Tibial artery (tissue), 4 donors: ENCODE data around the gene SMAD3.

Experiments
- DNase-seq, 2 donors: peaks; one replicate each; pipeline ENCODE4 v3.0.0-alpha.2; 2019
- H3K27ac ChIP-seq, 2 donors: fragments of 200-600 bp; sonication (generic) in 1 of 2; 1 replicate in 1 of 2; 2 replicates in 1 of 2; pipeline ENCODE4 v1.5.1; 2018 to 2019; ENCODE audit warnings: mild to moderate bottlenecking in 1 of 2
- H3K27me3 ChIP-seq, 2 donors: fragments of 200-600 bp; sonication (generic) in 1 of 2; one replicate each; pipeline versions ENCODE4 v1.5.1 to v1.6.0; 2016 to 2019
- H3K36me3 ChIP-seq, 3 donors: fragments of 200-600 bp; sonication (generic) in 2 of 3; one replicate each; pipeline ENCODE4 v1.5.1; 2016 to 2019; ENCODE audit warnings: mild to moderate bottlenecking in 2 of 3
- H3K4me1 ChIP-seq, 4 donors: fragments of 200-600 bp; sonication (generic) in 2 of 4; 1 replicate in 3 of 4; 2 replicates in 1 of 4; pipeline ENCODE4 v1.5.1; 2016 to 2019
- H3K4me3 ChIP-seq, 2 donors: fragments of 200-600 bp; sonication (generic) in 1 of 2; 1 replicate in 1 of 2; 2 replicates in 1 of 2; pipeline ENCODE4 v1.5.1; 2018 to 2019; ENCODE audit warnings: mild to moderate bottlenecking in 2 of 2
- H3K9me3 ChIP-seq, 3 donors: fragments of 200-600 bp; sonication (generic) in 1 of 3; one replicate each; pipeline ENCODE4 v1.5.1; 2016 to 2019
- CTCF ChIP-seq, 2 experiments: fragments of 200-600 bp in 1 of 2; fragments of 450-650 bp in 1 of 2; IDR thresholded peaks; one replicate each; pipeline ENCODE4 v1.5.1; 2017 to 2019; ENCODE audit warnings: antibody characterized with exemption in 2 of 2, mild to moderate bottlenecking in 1 of 2, moderate library complexity in 1 of 2
- intact Hi-C: fragments of 100-400 bp; cut with DNase I; formaldehyde crosslinking; loops from one replicate; pipeline ENCODE4 v1.15.0; 2023; ENCODE audit warnings: low total_unique reads

Gene SMAD3

DNA sequence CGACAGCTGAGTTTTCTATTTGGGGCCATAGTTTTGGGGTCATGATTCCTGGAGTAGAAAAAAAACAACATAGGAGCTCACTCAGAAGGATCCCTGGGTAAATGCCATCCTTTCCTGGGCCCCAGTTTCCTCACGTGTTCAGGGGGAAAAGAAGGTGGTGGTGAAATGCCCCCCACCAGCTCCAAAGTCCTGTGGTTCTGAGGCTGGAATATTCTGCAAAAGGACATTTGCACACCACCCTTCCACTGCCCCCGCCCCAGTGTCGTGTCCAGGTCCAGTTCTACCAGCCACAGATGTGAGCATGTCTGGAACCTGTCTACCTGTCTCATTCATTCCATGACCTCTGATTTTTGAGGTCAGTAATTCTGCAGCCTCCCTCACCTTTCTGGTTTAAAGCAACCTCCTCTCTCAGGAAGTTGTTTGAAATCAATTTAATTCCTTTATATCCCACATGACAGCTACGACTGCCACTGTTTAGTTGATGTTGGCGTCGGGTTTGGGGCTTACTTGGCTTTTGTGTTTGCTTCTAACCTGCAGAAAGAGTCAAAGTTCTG is 82.1 kb downstream of the SMAD3 start:
- H3K9me3 ChIP-seq: no peaks in the 10 kb centered on the region
- DNase-seq: peak in 1 of 2 donors; percentile 37
- no peaks in the 10 kb centered on the region for H3K36me3 ChIP-seq
- intact Hi-C loops: no loop called here
- peak overlapping the region; percentile 50 to 52 for H3K27ac ChIP-seq
- no peak for TF ChIP-seq CTCF (IDR thresholded peaks at IDR 0.05)
- H3K4me1 ChIP-seq: peaks cover 0 to 77% (median 44%) of the 10 kb centered on the region in 4 donors
- no peak overlapping the region for H3K4me3 ChIP-seq
- no peaks in the 10 kb centered on the region for H3K27me3 ChIP-seq

DNA sequence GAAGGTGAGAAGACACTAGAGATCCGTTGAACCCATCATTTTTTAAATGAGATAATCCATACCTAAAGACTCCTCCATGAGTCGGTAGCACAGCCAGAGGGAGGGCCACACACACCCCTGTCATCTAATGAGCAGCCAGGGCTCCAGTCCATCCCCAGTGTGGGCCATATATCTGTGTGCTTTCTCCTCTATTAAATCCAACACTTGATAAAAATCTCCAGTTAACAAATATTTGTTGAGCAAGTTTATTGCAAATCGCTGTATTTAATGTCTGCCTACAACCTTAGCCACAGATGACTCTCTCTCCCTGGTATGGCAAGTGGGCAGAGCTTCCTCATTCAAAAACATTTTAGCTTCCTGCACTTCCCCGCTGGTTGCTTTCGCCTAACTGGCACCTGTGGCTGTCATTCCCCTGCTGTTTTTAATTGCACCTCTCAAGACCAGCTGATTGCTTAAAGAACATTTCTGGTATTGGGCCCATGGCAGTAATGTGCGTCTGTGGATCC is 82.8 kb downstream of the SMAD3 start:
- Histone ChIP-seq H3K27ac (peak overlapping the region; percentile 57 to 65), H3K9me3 (no peaks in the 10 kb centered on the region), H3K4me1 (peaks cover 0 to 69% (median 39%) of the 10 kb centered on the region in 4 donors), H3K36me3 (no peaks in the 10 kb centered on the region), H3K27me3 (no peaks in the 10 kb centered on the region), H3K4me3 (no peak overlapping the region)
- TF ChIP-seq CTCF (IDR thresholded peaks at IDR 0.05): no peak
- DNase-seq: peak in 1 of 2 donors; percentile 34
- intact Hi-C loops: no loop called here

DNA sequence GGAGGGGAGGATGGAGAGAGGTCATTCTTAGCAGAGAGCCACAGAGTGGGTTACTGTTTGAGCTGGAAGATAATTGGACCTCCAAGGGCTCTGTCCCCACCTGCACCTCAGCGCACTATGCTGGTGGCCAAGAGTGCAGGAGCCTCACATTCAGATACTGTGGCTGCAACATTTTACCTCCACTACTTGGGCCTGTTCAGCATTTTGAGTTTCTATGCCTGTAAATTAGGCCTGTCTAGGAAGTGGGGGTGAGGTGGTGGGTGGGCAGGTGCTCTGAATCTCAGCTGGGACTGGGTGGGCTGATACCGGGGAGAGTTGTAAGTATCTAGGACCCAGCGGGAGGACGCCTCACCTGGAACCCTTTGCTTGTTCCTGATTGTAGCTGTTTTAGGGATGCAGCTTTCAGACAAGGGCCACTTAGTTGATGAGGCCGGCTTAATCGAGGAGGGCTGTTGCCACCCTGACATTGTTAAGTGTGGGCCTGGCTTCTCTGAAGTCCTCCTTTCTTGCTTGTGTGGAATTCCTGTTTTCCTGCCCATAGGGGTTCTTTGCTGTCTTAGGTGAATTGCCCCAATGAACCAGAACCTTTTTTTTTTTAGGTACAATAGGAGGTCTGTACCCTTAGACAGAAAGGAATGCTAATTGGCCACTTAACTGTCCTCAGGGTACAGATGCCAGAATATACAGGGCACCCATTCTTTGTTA is 83.8 kb downstream of the SMAD3 start:
- Histone ChIP-seq H3K36me3 (no peaks in the 10 kb centered on the region), H3K27me3 (no peaks in the 10 kb centered on the region), H3K9me3 (no peaks in the 10 kb centered on the region), H3K4me3 (no peak overlapping the region), H3K4me1 (peaks cover 0 to 66% (median 40%) of the 10 kb centered on the region in 4 donors), H3K27ac (peak overlapping the region; percentile 57 to 65)
- intact Hi-C loops: no loop called here
- peak in 1 of 2 donors; percentile 43 for DNase-seq
- TF ChIP-seq CTCF (IDR thresholded peaks at IDR 0.05): no peak

DNA sequence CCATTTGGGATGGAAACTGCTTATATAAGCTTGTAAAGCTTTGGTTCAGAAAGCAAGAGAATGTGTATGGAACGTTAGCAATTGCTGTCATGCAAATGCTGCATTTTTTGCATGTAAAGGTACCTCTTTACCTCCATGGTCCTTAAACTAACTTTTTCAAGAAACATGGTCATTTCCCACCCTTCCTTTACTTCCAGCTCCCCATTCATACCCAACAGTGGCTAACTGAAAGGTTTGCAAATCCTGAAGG is 84.3 kb downstream of the SMAD3 start:
- Histone ChIP-seq H3K4me1 (peaks cover 0 to 69% (median 38%) of the 10 kb centered on the region in 4 donors), H3K27me3 (no peaks in the 10 kb centered on the region), H3K36me3 (no peaks in the 10 kb centered on the region), H3K4me3 (no peak overlapping the region), H3K27ac (peak overlapping the region; percentile 57 to 65), H3K9me3 (no peaks in the 10 kb centered on the region)
- intact Hi-C loops: no loop called here
- TF ChIP-seq CTCF (IDR thresholded peaks at IDR 0.05): no peak
- DNase-seq: no peak

DNA sequence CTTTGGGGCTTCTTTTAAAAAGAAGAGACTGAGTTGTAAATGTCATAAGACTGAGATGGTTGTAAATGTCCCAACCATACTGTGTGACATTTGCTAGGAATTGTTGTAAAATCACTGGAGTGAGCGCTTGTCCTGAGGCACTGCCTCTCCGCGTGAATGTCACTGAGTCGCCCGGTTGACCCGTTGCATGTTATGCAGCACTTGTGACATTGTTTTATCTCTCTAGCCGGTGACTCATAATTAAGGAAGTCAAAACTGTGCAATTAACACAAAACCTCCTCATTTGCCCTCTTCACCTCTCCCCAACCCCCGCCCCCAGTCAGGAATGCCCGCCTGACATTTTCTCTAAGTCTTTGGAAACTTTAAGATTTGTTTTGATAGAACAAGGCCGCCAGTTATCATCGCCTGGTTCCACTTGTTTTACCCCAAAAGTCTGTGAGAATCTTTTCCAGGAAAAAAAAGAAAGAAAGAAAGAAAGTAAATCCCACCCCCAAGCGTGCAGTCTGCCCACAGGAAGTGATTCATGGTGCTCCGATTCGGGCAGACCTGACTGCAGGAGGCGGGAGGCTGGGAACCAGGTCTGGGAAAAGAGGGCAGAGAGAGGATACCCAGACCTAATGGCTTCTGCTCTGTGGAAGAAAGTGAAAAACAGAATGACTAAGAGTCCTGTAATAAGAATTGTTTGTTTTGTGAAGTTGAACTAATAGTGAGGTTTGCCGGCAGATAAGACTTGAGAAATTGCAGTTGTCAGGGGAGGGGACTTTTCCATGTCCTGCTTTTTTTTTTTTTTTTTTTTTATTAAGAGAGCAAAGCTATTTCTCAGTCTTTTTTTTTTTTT is 84.8 kb downstream of the SMAD3 start:
- intact Hi-C loops: no loop called here
- no peak for TF ChIP-seq CTCF (IDR thresholded peaks at IDR 0.05)
- Histone ChIP-seq H3K9me3 (no peaks in the 10 kb centered on the region), H3K27me3 (no peaks in the 10 kb centered on the region), H3K36me3 (no peaks in the 10 kb centered on the region), H3K4me3 (no peak overlapping the region), H3K27ac (peak overlapping the region; percentile 57 to 65), H3K4me1 (peaks cover 0 to 72% (median 37%) of the 10 kb centered on the region in 4 donors)
- peak; percentile 77 to 83 for DNase-seq
